ENCODE results near the gene AP3B1. TPM values are rescaled to one million over a fixed set of nuclear protein-coding genes. Genes with fewer than 3 reads are reported as not detected.

The AP3B1 gene, protein sequence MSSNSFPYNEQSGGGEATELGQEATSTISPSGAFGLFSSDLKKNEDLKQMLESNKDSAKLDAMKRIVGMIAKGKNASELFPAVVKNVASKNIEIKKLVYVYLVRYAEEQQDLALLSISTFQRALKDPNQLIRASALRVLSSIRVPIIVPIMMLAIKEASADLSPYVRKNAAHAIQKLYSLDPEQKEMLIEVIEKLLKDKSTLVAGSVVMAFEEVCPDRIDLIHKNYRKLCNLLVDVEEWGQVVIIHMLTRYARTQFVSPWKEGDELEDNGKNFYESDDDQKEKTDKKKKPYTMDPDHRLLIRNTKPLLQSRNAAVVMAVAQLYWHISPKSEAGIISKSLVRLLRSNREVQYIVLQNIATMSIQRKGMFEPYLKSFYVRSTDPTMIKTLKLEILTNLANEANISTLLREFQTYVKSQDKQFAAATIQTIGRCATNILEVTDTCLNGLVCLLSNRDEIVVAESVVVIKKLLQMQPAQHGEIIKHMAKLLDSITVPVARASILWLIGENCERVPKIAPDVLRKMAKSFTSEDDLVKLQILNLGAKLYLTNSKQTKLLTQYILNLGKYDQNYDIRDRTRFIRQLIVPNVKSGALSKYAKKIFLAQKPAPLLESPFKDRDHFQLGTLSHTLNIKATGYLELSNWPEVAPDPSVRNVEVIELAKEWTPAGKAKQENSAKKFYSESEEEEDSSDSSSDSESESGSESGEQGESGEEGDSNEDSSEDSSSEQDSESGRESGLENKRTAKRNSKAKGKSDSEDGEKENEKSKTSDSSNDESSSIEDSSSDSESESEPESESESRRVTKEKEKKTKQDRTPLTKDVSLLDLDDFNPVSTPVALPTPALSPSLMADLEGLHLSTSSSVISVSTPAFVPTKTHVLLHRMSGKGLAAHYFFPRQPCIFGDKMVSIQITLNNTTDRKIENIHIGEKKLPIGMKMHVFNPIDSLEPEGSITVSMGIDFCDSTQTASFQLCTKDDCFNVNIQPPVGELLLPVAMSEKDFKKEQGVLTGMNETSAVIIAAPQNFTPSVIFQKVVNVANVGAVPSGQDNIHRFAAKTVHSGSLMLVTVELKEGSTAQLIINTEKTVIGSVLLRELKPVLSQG
- total RNA-seq, result 23.2 TPM
- long read RNA-seq, full-length matches to known transcripts, result 3 of 21 reads
- long read RNA-seq, partial matches to known transcripts, result 15 of 21 reads
- long read RNA-seq, other reads (novel, unspliced or antisense), result 3 of 21 reads

- intact Hi-C loops (cut with DNase I), result loop anchor here (1.0 kb wide), 1 partner anchor 66 kb away; the partner anchor contains the start of gene SCAMP1
- peak; percentile 100 for DNase-seq (ENCODE audit: low spot score)
Measured at GRCh38 chr5:78294248-78295034, at the start of gene AP3B1. Gene AP3B1 (minus strand): TSS chr5:78294698. CDS start chr5:78294579, 119 bp downstream.

- intact Hi-C loops (cut with DNase I), result no loop called here
- DNase-seq (ENCODE audit: low spot score), result no peak
Measured at GRCh38 chr5:78341440-78341839, 46.9 kb upstream of the AP3B1 start.

GRCh38 chr5:78339617-78340436, 45.3 kb upstream of the AP3B1 start:
- DNase-seq (ENCODE audit: low spot score), result no peak

DNA sequence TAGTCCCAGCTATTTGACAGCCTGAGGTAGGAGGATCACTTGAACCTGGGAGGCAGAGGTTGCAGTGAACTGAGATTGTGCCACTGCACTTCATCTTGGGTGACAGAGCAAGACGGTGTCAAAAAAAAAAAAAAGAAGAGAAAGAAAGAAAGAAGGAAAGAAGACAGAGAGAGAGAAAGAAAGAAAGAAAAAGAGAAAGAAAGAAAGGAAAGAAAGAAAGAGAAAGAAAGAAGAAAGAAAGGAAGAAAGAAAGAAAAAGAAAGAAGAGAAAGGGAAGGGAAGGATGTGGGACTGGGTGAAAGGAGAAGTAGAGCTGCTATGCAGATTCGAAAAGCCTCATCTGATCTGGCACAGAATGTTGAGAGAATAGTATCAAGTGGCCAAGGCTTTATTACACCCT, 42.2 kb upstream of the AP3B1 start:
- DNase-seq (ENCODE audit: low spot score), result no peak
- intact Hi-C loops (cut with DNase I), result no loop called here

More at GRCh38 chr5:78339617-78340436, 45.3 kb upstream of the AP3B1 start:
- intact Hi-C loops (cut with DNase I), result no loop called here

DNA sequence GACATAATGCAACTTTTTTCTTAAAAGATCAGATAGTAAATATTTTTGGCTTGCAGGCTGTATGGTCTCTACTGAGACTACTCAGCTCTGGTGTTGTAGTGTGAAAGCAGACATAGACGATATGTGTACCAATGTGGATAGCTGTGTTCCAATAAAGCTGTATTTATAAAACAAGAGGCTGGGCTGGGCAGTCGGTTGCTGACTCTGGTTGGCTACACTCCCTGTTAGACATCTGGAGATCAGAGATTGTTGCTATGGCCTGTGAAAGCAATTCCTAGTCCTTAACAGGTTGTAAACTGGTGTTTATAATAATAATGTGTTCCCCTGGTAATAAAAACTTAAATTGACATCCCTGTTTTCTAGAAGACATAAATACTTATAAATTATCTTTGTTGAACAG, 41.5 kb upstream of the AP3B1 start:
- intact Hi-C loops (cut with DNase I), result no loop called here
- no peak for DNase-seq (ENCODE audit: low spot score)

GRCh38 chr5:78334811-78335210, 40.3 kb upstream of the AP3B1 start:
- no peak for DNase-seq (ENCODE audit: low spot score)
- intact Hi-C loops (cut with DNase I), result no loop called here

GRCh38 chr5:78331523-78332080, 37.1 kb upstream of the AP3B1 start:
- no peak for DNase-seq (ENCODE audit: low spot score)
- intact Hi-C loops (cut with DNase I), result no loop called here

DNA sequence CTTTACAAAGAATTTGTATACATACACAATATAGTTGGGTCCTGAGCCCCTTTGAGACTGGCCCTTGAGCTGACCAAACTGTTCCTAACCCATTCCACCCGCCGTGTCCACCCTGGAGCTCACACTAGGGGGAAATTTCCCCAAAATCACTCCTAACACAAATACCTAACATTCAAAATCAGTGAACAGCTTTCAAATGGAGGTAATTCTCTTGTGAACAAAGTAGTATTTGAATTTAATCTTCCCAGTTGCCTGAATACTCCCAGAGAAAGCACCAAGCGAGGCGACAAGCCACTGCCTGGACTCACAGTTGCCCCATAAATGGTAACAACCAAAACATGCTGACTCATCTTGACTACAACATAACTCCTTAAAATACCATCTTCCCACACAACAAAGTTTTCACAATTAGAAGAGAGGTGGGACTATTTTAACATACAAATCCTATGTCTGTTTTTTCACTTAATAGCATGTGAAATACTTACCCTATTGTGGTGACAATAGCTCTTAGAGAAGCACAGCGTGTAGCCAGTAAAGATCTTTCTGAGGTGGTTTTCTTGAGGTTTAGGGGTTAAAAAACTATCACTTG, 34.2 kb upstream of the AP3B1 start:
- no peak for DNase-seq (ENCODE audit: low spot score)
- intact Hi-C loops (cut with DNase I), result loop anchor here (10.0 kb wide), 1 partner anchor 636 kb away; no protein-coding TSS in a partner anchor

GRCh38 chr5:78327761-78328510, 33.4 kb upstream of the AP3B1 start:
- DNase-seq (ENCODE audit: low spot score), result no peak
- intact Hi-C loops (cut with DNase I), result loop anchor here (10.0 kb wide), 1 partner anchor 637 kb away; no protein-coding TSS in a partner anchor

DNA sequence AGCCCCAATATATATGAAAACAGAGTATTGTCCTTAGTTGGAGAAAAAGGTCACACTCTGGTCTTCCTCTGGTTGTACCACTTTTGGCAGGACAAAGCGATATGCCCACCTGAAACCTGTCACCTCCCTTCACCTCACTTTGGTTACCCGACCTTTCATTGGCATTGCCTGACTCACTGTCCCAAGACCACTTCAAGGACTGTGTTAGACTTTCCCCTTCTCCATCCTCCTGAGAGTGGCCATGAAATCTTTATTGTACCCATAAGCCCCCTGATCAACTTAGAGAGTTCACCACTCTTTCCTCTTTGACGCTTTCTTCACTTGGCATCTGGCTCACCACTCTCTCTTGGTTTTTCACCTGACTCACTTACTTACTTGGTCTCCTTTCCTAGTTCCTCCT, 32.4 kb upstream of the AP3B1 start:
- intact Hi-C loops (cut with DNase I), result loop anchor here (10.0 kb wide), 1 partner anchor 638 kb away; no protein-coding TSS in a partner anchor
- DNase-seq (ENCODE audit: low spot score), result no peak

- no peak for DNase-seq (ENCODE audit: low spot score)
- intact Hi-C loops (cut with DNase I), result loop anchor here (5.0 to 10.0 kb wide), 2 partner anchors 209 to 642 kb away; no protein-coding TSS in a partner anchor
Measured at GRCh38 chr5:78323241-78323640, 28.7 kb upstream of the AP3B1 start.

- intact Hi-C loops (cut with DNase I), result loop anchor here (5.0 to 10.0 kb wide), 2 partner anchors 212 to 644 kb away; no protein-coding TSS in a partner anchor
- DNase-seq (ENCODE audit: low spot score), result no peak
Measured at GRCh38 chr5:78320401-78320800, 25.9 kb upstream of the AP3B1 start.

GRCh38 chr5:78318337-78318736, 23.8 kb upstream of the AP3B1 start:
- DNase-seq (ENCODE audit: low spot score), result no peak
- intact Hi-C loops (cut with DNase I), result no loop called here

DNA sequence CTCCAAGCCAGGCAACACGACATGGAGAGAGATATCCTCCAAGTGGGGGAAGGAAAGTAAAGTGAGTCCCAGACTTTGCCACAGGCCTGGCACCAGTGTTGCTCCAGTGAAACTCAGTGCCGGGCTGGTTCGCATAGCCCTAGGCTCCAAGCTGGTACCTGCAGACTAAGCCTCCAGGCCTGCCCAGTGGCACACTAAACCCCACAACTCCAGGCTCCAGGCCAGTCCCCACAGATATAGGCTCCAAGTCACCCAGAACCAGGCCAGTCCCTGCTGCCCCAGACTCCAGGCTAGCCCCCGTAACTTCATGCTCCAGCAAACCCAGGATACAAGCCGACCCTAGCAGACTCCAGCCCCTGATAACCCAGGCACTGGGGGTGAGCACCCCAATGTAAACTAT, 23.0 kb upstream of the AP3B1 start:
- no peak for DNase-seq (ENCODE audit: low spot score)
- intact Hi-C loops (cut with DNase I), result no loop called here

DNA sequence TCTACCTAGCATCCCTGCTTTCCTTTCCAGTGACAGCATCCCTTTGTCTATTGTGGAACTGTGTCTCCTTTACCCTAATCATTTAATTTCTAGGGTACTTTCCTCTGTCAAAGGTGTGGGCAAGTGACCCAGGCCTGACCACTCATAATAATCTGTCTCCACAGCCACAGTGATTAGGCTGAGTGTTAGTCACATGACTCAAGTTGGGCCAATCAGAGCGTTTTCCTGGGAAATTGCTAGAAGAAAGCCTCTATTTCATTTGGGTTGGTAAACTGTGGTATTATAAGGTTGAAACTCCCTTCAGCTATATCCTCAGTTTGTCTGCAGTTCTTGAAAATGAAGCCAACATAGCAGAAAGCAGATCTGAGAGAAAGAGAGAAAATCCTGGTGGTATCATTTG, 14.2 kb upstream of the AP3B1 start:
- intact Hi-C loops (cut with DNase I), result no loop called here

GRCh38 chr5:78300464-78301045, 6.1 kb upstream of the AP3B1 start:
- DNase-seq (ENCODE audit: low spot score), result no peak
- intact Hi-C loops (cut with DNase I), result no loop called here

More for the DNA sequence above, 14.2 kb upstream of the AP3B1 start:
- no peak for DNase-seq (ENCODE audit: low spot score)
